ENCODE results near the gene FRMD8. TPM values are rescaled to one million over a fixed set of nuclear protein-coding genes. Genes with fewer than 3 reads are reported as not detected.

FRMD8 gene
- total RNA-seq, 2 experiments from 2014 or later, result 51.0 to 54.7 TPM

GRCh38 chr11:65382804-65383368 lies 3.6 kb upstream of the FRMD8 start:
- Mint-ChIP-seq H3K9me3 (ENCODE audit: insufficient read depth) (no peaks in the 10 kb centered on the region), H3K4me3 (peak overlapping the region; percentile 83), H3K27me3 (ENCODE audit: low read depth) (no peaks in the 10 kb centered on the region), H3K4me1 (ENCODE audit: low read depth) (peaks cover 48% of the 10 kb centered on the region), H3K27ac (peak overlapping the region; percentile 99), H3K36me3 (ENCODE audit: low read depth) (peaks cover 3% of the 10 kb centered on the region)
- peak; percentile 30 for DNase-seq
- CTCF ChIA-PET, result interaction anchor here (1.2 to 2.8 kb wide), 6 partner anchors 34 to 127 kb away, joined by 3 to 17 read pairs (median 4); no protein-coding TSS in a partner anchor
- POLR2A ChIA-PET, result interaction anchor here (0.7 to 15.4 kb wide), 5 partner anchors 38 to 123 kb away, joined by 4 to 253 read pairs (median 52); partner anchors contain the start of genes MALAT1 and NEAT1
- no peak for ATAC-seq

DNA sequence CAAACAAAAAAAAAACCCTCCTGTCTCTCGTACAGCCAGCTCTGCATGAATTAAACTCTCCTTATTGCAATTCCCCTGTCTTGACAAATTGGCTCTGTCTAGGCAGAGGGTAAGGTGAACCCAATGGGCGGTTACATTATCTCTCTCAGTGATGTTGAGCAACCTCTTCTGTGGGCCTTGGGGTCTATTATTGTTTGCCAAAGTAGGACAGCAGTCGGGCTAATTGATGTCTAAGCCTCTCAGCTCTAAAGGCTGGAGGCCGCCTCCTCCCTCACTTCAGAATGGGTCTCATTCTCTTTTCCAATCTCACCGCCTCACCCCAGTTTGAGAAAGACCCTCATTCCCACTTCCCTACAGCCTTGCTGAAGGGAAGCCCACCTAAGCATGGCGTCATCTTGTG lies 2.7 kb upstream of the FRMD8 start:
- CTCF ChIA-PET, result interaction anchor here (0.7 to 2.8 kb wide), 4 partner anchors 33 to 118 kb away, joined by 4 to 15 read pairs (median 5); no protein-coding TSS in a partner anchor
- Mint-ChIP-seq H3K36me3 (ENCODE audit: low read depth) (peaks cover 11% of the 10 kb centered on the region), H3K27me3 (ENCODE audit: low read depth) (no peaks in the 10 kb centered on the region), H3K4me1 (ENCODE audit: low read depth) (peaks cover 57% of the 10 kb centered on the region), H3K9me3 (ENCODE audit: insufficient read depth) (no peaks in the 10 kb centered on the region), H3K27ac (peak overlapping the region; percentile 97), H3K4me3 (peak overlapping the region; percentile 15)
- DNase-seq (no peak), ATAC-seq (no peak)
- POLR2A ChIA-PET, result interaction anchor here (0.6 to 15.4 kb wide), 5 partner anchors 37 to 193 kb away, joined by 3 to 253 read pairs (median 52); partner anchors contain the start of genes MALAT1 and NEAT1

GRCh38 chr11:65384301-65384889 lies 2.0 kb upstream of the FRMD8 start:
- DNase-seq (peak; percentile 40), ATAC-seq (no peak)
- Mint-ChIP-seq H3K4me3 (peak overlapping the region; percentile 51), H3K36me3 (ENCODE audit: low read depth) (peaks cover 15% of the 10 kb centered on the region), H3K27ac (peak overlapping the region; percentile 97), H3K4me1 (ENCODE audit: low read depth) (peaks cover 63% of the 10 kb centered on the region), H3K27me3 (ENCODE audit: low read depth) (no peaks in the 10 kb centered on the region), H3K9me3 (ENCODE audit: insufficient read depth) (no peaks in the 10 kb centered on the region)
- ChIA-PET POLR2A (interaction anchor here (0.6 to 15.4 kb wide), 6 partner anchors 11 to 511 kb away, joined by 3 to 253 read pairs (median 8); partner anchors contain the start of genes MALAT1 and NEAT1), CTCF (interaction anchor here (1.1 to 2.8 kb wide), 4 partner anchors 33 to 125 kb away, joined by 3 to 15 read pairs (median 4); no protein-coding TSS in a partner anchor)

GRCh38 chr11:65388731-65389130 lies 2.3 kb downstream of the FRMD8 start:
- no peaks in the 10 kb centered on the region for H3K9me3 Mint-ChIP-seq (ENCODE audit: insufficient read depth)
- DNase-seq (no peak), ATAC-seq (no peak)
- peaks cover 36% of the 10 kb centered on the region for H3K36me3 Mint-ChIP-seq (ENCODE audit: low read depth)
- ChIA-PET CTCF (interaction anchor here (1.0 to 5.9 kb wide), 6 partner anchors 21 to 122 kb away, joined by 3 to 46 read pairs (median 4); no protein-coding TSS in a partner anchor), POLR2A (interaction anchor here (1.1 to 15.4 kb wide), 4 partner anchors 32 to 117 kb away, joined by 3 to 253 read pairs (median 92); partner anchors contain the start of genes MALAT1 and NEAT1)
- H3K27ac Mint-ChIP-seq, result peak overlapping the region; percentile 51
- peaks cover 63% of the 10 kb centered on the region for H3K4me1 Mint-ChIP-seq (ENCODE audit: low read depth)
- no peaks in the 10 kb centered on the region for H3K27me3 Mint-ChIP-seq (ENCODE audit: low read depth)
- H3K4me3 Mint-ChIP-seq, result peak overlapping the region; percentile 39

DNA sequence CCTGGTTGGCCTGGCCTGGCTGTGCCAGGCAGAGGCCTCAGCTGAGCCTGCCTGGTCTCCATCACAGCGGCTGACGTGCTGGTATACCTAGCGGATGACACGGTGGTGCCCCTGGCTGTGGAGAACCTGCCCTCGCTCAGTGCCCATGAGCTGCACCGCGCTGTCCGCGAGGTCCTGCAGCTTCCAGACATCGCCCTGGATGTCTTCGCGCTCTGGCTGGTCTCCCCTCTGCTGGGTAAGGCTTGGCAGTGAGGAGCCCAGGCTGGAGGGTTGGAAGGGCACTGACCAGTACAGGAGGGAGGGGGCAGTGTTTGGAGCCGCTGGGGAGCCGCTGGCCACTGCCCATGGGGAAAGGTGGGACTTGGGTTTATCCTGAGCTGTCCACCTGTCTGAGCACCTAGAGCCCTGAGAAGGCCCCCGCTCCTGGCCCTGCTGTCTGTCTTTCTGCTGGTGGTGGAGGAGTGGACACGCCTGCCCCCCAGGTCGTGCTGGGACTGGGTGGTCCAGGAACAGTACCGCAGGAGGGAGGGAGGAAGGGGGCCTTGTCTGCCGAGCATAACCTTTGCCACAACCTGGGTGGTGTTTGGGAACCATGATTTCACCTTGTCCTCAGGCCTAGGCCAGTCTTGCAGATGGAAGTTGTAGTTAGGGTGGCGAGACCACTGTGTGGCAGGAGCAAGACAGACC lies 3.0 kb downstream of the FRMD8 start:
- ATAC-seq (no peak), DNase-seq (no peak)
- Mint-ChIP-seq H3K36me3 (ENCODE audit: low read depth) (peaks cover 38% of the 10 kb centered on the region), H3K27me3 (ENCODE audit: low read depth) (no peaks in the 10 kb centered on the region), H3K9me3 (ENCODE audit: insufficient read depth) (no peaks in the 10 kb centered on the region), H3K4me3 (peak overlapping the region; percentile 5), H3K27ac (peak overlapping the region; percentile 57), H3K4me1 (ENCODE audit: low read depth) (peaks cover 56% of the 10 kb centered on the region)
- CTCF ChIA-PET, result interaction anchor here (1.5 to 5.9 kb wide), 4 partner anchors 27 to 152 kb away, joined by 3 to 46 read pairs (median 5); no protein-coding TSS in a partner anchor
- POLR2A ChIA-PET, result interaction anchor here (1.0 to 15.4 kb wide), 4 partner anchors 9 to 117 kb away, joined by 3 to 253 read pairs (median 92); partner anchors contain the start of genes MALAT1 and NEAT1

DNA sequence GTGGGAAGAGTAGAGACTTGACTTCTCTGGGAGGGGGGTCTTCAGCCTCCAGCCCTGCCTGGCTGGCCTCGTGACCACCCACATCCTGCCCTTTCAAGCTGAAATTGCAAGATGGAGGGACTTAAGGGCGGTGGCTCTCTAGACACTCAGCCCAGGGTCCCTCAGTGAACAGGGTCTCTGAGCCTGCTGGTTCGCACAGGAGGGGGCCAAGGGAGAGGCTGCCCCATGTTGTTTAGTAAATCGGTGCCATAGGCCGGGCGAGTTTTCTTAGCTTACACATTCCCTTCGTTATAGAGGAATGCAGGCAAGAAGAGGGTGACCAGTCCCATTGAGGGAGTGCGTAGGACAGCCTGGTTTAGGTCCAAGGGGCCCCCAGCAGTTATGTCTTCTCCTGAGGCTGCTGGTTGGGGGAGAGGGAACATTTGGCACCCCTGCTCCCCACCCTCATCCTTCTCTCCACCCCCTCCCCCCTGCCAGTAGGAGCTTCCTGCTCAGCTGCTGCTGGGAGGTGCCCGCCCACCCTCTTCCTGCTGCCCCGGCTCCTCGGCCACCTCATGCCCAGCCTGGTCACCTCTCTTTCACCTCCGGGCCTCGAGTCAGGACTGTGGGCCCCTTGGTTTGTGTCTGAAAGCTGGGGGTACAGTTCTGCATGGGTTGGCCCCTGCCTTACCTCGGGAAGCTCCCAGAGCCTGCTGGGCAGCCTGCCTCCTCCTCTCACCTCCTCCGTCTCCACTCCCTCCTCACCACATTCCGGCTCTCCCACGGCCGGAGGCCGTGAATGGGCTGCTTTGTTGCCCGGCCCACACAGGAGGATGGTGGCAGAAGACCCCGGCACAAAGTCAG lies 3.9 kb downstream of the FRMD8 start:
- H3K27me3 Mint-ChIP-seq (ENCODE audit: low read depth), result no peaks in the 10 kb centered on the region
- peaks cover 38% of the 10 kb centered on the region for H3K36me3 Mint-ChIP-seq (ENCODE audit: low read depth)
- CTCF ChIA-PET, result interaction anchor here (1.5 to 5.9 kb wide), 3 partner anchors 26 to 151 kb away, joined by 3 to 46 read pairs (median 6); no protein-coding TSS in a partner anchor
- POLR2A ChIA-PET, result interaction anchor here (0.7 to 15.4 kb wide), 6 partner anchors 8 to 117 kb away, joined by 3 to 253 read pairs (median 4); partner anchors contain the start of genes MALAT1 and NEAT1
- ATAC-seq (no peak), DNase-seq (no peak)
- H3K9me3 Mint-ChIP-seq (ENCODE audit: insufficient read depth), result no peaks in the 10 kb centered on the region
- H3K4me1 Mint-ChIP-seq (ENCODE audit: low read depth), result peaks cover 47% of the 10 kb centered on the region
- H3K27ac Mint-ChIP-seq, result peak overlapping the region; percentile 57
- H3K4me3 Mint-ChIP-seq, result no peak overlapping the region

- POLR2A ChIA-PET, result interaction anchor here (0.5 to 15.4 kb wide), 6 partner anchors 9 to 194 kb away, joined by 3 to 253 read pairs (median 4); partner anchors contain the start of genes MALAT1 and NEAT1
- Mint-ChIP-seq H3K36me3 (ENCODE audit: low read depth) (peaks cover 40% of the 10 kb centered on the region), H3K27ac (peak overlapping the region; percentile 39), H3K4me1 (ENCODE audit: low read depth) (peaks cover 42% of the 10 kb centered on the region), H3K9me3 (ENCODE audit: insufficient read depth) (no peaks in the 10 kb centered on the region), H3K27me3 (ENCODE audit: low read depth) (no peaks in the 10 kb centered on the region), H3K4me3 (no peak overlapping the region)
- no peak for DNase-seq
- CTCF ChIA-PET, result interaction anchor here (1.8 to 5.9 kb wide), 2 partner anchors 25 to 150 kb away, joined by 6 to 46 read pairs; no protein-coding TSS in a partner anchor
- no peak for ATAC-seq
Observed at GRCh38 chr11:65390996-65391395, 4.6 kb downstream of the FRMD8 start.

DNA sequence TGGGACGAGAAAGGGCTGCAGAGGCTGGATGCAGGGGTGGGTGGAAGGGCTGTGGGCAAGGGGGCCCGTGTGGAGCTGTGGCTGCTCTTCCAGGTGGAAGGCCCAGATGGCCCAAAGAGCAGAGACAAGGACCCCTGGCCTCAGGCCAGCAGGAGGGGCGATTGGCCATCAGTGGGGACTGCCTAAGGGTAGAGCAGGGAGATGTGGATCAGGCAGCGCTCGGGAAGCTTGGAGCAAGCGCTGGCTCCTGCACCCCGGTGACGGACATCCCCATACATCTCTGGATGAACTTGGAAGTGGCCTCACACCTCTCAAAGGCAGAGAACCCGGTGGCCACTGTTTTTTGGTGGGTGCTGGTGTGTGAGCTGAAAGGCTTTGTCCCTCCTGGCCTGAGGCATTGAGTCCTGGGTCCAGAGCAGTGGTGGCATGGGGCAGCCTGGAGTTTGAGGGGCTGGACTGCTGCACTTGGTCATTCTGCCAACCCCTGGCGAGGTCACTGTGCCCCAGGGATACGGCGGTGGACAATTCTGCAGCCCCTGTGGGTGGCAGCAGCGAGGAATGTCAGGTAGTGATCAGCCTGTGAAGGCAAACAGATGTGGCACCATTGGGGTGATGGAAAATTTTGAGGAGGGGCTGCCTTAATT lies 5.9 kb downstream of the FRMD8 start:
- peaks cover 41% of the 10 kb centered on the region for H3K36me3 Mint-ChIP-seq (ENCODE audit: low read depth)
- H3K4me3 Mint-ChIP-seq, result no peak overlapping the region
- no peaks in the 10 kb centered on the region for H3K27me3 Mint-ChIP-seq (ENCODE audit: low read depth)
- H3K27ac Mint-ChIP-seq, result peak overlapping the region; percentile 20
- CTCF ChIA-PET, result interaction anchor here (1.2 to 5.9 kb wide), 2 partner anchors 24 kb away, joined by 3 to 46 read pairs; no protein-coding TSS in a partner anchor
- POLR2A ChIA-PET, result interaction anchor here (0.8 to 15.4 kb wide), 4 partner anchors 28 to 115 kb away, joined by 4 to 253 read pairs (median 88); partner anchors contain the start of genes MALAT1 and NEAT1
- no peak for ATAC-seq
- H3K4me1 Mint-ChIP-seq (ENCODE audit: low read depth), result peaks cover 38% of the 10 kb centered on the region
- DNase-seq, result no peak
- H3K9me3 Mint-ChIP-seq (ENCODE audit: insufficient read depth), result no peaks in the 10 kb centered on the region

GRCh38 chr11:65392899-65393298 lies 6.5 kb downstream of the FRMD8 start:
- ATAC-seq (no peak), DNase-seq (no peak)
- Mint-ChIP-seq H3K27me3 (ENCODE audit: low read depth) (no peaks in the 10 kb centered on the region), H3K27ac (peak overlapping the region; percentile 16), H3K4me1 (ENCODE audit: low read depth) (peaks cover 37% of the 10 kb centered on the region), H3K4me3 (no peak overlapping the region), H3K9me3 (ENCODE audit: insufficient read depth) (no peaks in the 10 kb centered on the region), H3K36me3 (ENCODE audit: low read depth) (peaks cover 43% of the 10 kb centered on the region)
- CTCF ChIA-PET, result interaction anchor here (1.2 kb wide), 1 partner anchor 23 kb away, joined by 3 read pairs; no protein-coding TSS in a partner anchor
- POLR2A ChIA-PET, result interaction anchor here (0.8 to 1.9 kb wide), 2 partner anchors 106 to 114 kb away, joined by 4 to 7 read pairs; partner anchors contain the start of gene MALAT1

DNA sequence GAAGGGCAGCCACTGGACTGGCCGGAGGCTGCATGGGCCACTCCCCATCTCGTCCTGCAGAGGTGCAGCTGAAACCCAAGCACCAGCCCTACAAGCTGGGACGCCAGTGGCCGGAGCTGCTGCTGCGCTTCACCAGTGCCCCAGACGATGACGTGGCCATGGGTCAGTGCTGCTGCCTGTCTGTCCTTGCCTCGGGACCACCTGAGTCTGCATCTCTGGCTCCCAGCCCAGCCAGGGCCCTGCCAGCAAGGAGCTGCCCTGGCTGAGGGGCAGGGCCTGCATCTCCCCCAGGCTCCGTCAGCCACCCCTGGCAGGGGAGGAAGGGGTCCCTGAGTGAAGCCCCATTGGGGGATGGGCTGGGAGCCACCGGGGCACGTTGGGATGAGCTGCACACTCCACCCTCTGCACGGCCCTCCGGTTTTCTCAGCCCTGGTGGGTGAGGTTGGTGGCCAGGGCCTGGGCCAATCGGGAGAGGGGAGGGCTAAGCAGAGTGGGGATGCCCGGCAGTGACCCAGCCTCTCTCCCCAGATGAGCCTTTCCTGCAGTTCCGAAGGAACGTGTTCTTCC lies 7.2 kb downstream of the FRMD8 start:
- Mint-ChIP-seq H3K36me3 (ENCODE audit: low read depth) (peaks cover 43% of the 10 kb centered on the region), H3K4me3 (no peak overlapping the region), H3K27me3 (ENCODE audit: low read depth) (no peaks in the 10 kb centered on the region), H3K4me1 (ENCODE audit: low read depth) (peaks cover 30% of the 10 kb centered on the region), H3K9me3 (ENCODE audit: insufficient read depth) (no peaks in the 10 kb centered on the region), H3K27ac (no peak overlapping the region)
- ATAC-seq (no peak), DNase-seq (no peak)
- CTCF ChIA-PET, result interaction anchor here (1.2 kb wide), 1 partner anchor 23 kb away, joined by 3 read pairs; no protein-coding TSS in a partner anchor
- POLR2A ChIA-PET, result interaction anchor here (1.9 kb wide), 1 partner anchor 106 kb away, joined by 7 read pairs; the partner anchor contains the start of gene MALAT1
